ENCODE data around the gene CLSTN1. TPM values are rescaled to one million over a fixed set of nuclear protein-coding genes. Genes with fewer than 3 reads are reported as not detected.

Gene CLSTN1
- total and polyA plus RNA-seq, 10 donors = 28.8 to 70.7 (median 60.5) TPM

GRCh38 chr1:9820521-9820920 lies 3.2 kb downstream of the CLSTN1 start:
- H3K27me3 ChIP-seq (replicated peaks in 1 of 7) = peaks cover 0 to 33% (median 0%) of the 10 kb centered on the region in 7 donors
- intact Hi-C loops (cut with DNase I; ENCODE audit: low total_unique reads) = no loop called here
- H3K9me3 ChIP-seq = no peaks in the 10 kb centered on the region
- no peak for DNase-seq
- H3K4me3 ChIP-seq = no peak overlapping the region
- WGBS, 5 donors = 82 to 93% (median 84%) methylated on average over 3 of the region's 3 CpGs
- H3K27ac ChIP-seq = no peak overlapping the region
- H3K4me1 ChIP-seq = peaks cover 19 to 60% (median 45%) of the 10 kb centered on the region in 6 donors
- no peak for TF ChIP-seq POLR2AphosphoS5 (IDR thresholded peaks at IDR 0.05)
- TF ChIP-seq CTCF (IDR thresholded peaks at IDR 0.05 in 8 of 11, conservative IDR thresholded peaks at IDR 0.05 in 3 of 11) = no peak
- no peak for TF ChIP-seq POLR2A (IDR thresholded peaks at IDR 0.05)
- no peaks in the 10 kb centered on the region for H3K36me3 ChIP-seq

GRCh38 chr1:9817734-9818133 lies 6.0 kb downstream of the CLSTN1 start:
- no peak overlapping the region for H3K4me3 ChIP-seq
- no peak overlapping the region for H3K27ac ChIP-seq
- no peaks in the 10 kb centered on the region for H3K9me3 ChIP-seq
- H3K4me1 ChIP-seq = peaks cover 9 to 47% (median 28%) of the 10 kb centered on the region in 6 donors
- intact Hi-C loops (cut with DNase I; ENCODE audit: low total_unique reads) = no loop called here
- WGBS, 5 donors = 89 to 97% (median 96%) methylated on average over 4 of the region's 4 CpGs
- peaks cover 0 to 20% (median 0%) of the 10 kb centered on the region in 7 donors for H3K27me3 ChIP-seq (replicated peaks in 1 of 7)
- H3K36me3 ChIP-seq = no peaks in the 10 kb centered on the region
- no peak for TF ChIP-seq POLR2A (IDR thresholded peaks at IDR 0.05)
- peak; percentile 11 for DNase-seq

DNA sequence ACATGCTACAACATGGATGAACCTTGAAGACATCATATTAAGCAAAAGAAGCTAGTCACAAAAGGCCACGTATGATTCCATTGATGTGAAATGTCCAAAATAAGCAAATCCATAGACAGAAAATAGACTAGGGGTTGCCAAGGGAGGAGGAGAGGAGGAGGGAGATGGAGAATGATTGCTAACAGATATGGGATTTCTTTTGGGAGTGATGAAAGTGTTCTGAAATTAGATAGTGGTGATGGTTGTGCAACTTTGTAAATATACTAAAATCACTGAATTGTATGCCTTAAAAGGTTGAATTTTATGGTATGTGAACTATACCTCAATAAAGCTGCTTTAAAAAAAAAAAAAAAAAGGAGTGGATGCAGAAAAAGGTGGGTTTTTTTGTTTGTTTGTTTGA lies 7.6 kb downstream of the CLSTN1 start:
- H3K4me1 ChIP-seq = peaks cover 0 to 37% (median 15%) of the 10 kb centered on the region in 6 donors
- no peaks in the 10 kb centered on the region for H3K9me3 ChIP-seq
- H3K4me3 ChIP-seq = no peak overlapping the region
- DNase-seq = no peak
- TF ChIP-seq CTCF (IDR thresholded peaks at IDR 0.05 in 8 of 11, conservative IDR thresholded peaks at IDR 0.05 in 3 of 11) (no peak), POLR2AphosphoS5 (IDR thresholded peaks at IDR 0.05) (no peak), POLR2A (IDR thresholded peaks at IDR 0.05) (no peak)
- H3K27me3 ChIP-seq (replicated peaks in 1 of 7) = peaks cover 0 to 5% (median 0%) of the 10 kb centered on the region in 7 donors
- WGBS, 5 donors = 62 to 89% (median 82%) methylated on average over 1 of the region's 1 CpG
- no peaks in the 10 kb centered on the region for H3K36me3 ChIP-seq
- intact Hi-C loops (cut with DNase I; ENCODE audit: low total_unique reads) = no loop called here
- no peak overlapping the region for H3K27ac ChIP-seq

- no peak for TF ChIP-seq CTCF (IDR thresholded peaks at IDR 0.05 in 8 of 11, conservative IDR thresholded peaks at IDR 0.05 in 3 of 11)
- no peak for TF ChIP-seq POLR2AphosphoS5 (IDR thresholded peaks at IDR 0.05)
- TF ChIP-seq POLR2A (IDR thresholded peaks at IDR 0.05) = no peak
- Histone ChIP-seq H3K27me3 (replicated peaks in 1 of 7) (no peaks in the 10 kb centered on the region), H3K27ac (no peak overlapping the region), H3K4me1 (peaks cover 0 to 27% (median 5%) of the 10 kb centered on the region in 6 donors), H3K4me3 (no peak overlapping the region), H3K9me3 (no peaks in the 10 kb centered on the region), H3K36me3 (no peaks in the 10 kb centered on the region)
- DNase-seq = no peak
- intact Hi-C loops (cut with DNase I; ENCODE audit: low total_unique reads) = no loop called here
- WGBS, 5 donors = 74 to 93% (median 84%) methylated on average over 2 of the region's 2 CpGs
These were observed 8.6 kb downstream of the CLSTN1 start for GRCh38 chr1:9815150-9815549.

- intact Hi-C loops (cut with DNase I; ENCODE audit: low total_unique reads) = no loop called here
- Histone ChIP-seq H3K27ac (no peak overlapping the region), H3K9me3 (no peaks in the 10 kb centered on the region), H3K4me3 (no peak overlapping the region), H3K36me3 (no peaks in the 10 kb centered on the region), H3K4me1 (peaks cover 0 to 24% (median 4%) of the 10 kb centered on the region in 6 donors), H3K27me3 (replicated peaks in 1 of 7) (no peaks in the 10 kb centered on the region)
- DNase-seq = no peak
- TF ChIP-seq CTCF (IDR thresholded peaks at IDR 0.05 in 8 of 11, conservative IDR thresholded peaks at IDR 0.05 in 3 of 11) = no peak
- TF ChIP-seq POLR2A (IDR thresholded peaks at IDR 0.05) = no peak
- WGBS, 5 donors = 91 to 94% (median 93%) methylated on average over 6 of the region's 6 CpGs
These were observed 9.1 kb downstream of the CLSTN1 start for GRCh38 chr1:9814619-9815018.

All from spleen (tissue), 11 donors.